ENCODE data around the gene GPD2.

GPD2 gene

DNA sequence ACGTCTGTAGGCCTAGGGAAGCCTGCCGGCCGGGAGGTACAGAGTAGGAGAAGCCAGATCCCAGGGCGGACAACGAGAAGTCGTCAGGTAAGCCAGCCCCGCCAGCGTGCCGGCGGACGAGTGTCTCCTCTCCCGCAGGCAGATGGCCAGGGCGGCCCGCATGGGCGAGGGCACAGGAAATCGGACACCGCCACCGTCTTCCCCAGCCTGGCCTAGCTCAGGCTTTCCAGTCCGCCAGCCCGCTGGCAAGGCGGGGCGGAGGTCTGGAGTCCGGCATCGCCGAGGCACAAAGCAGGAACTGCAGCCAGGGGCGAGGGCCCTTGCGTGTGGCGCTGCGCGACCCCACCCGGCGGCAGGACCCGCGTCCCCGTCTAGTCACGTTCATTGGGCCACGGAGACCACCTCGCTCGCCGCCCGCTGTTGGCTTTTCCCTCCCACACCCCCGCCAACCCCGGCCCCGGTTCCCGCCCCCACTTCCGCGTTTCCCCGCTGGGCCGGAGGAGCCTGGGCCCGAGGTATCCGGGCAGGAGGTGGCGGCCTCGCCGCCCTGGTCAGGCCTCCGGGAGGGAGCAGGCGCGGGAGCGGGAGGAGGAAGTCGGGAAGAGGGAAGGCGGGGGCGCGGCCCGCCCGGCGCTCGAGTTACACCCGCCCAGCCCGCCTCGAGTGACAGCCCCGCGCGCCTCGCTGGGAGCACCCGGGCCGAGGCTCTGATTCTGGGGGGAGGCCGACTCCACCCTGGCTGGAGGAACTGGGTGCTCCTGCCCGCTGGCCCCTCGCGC lies at the start of gene GPD2:
TSS of gene GPD2 (plus strand) at position 662 of the 779 bp plus-strand sequence. CDS start 39,727 bp downstream, outside the sequence.
- Histone ChIP-seq H3K9me3 (ENCODE audit: control insufficient read depth, insufficient read depth, low read length) (no peaks in the 10 kb centered on the region), H3K4me1 (ENCODE audit: control insufficient read depth, insufficient read depth, low read length) (peaks cover 18% of the 10 kb centered on the region), H3K9ac (ENCODE audit: low read depth, low read length) (peak within 1 kb of the TSS; percentile 83), H3K36me3 (ENCODE audit: control insufficient read depth, insufficient read depth, low read length) (no peaks in the 10 kb centered on the region), H3K27me3 (ENCODE audit: control insufficient read depth, insufficient read depth, low read length) (no peaks in the 10 kb centered on the region), H3K4me3 (ENCODE audit: low read depth, low read length) (peak within 1 kb of the TSS; percentile 82)

DNA sequence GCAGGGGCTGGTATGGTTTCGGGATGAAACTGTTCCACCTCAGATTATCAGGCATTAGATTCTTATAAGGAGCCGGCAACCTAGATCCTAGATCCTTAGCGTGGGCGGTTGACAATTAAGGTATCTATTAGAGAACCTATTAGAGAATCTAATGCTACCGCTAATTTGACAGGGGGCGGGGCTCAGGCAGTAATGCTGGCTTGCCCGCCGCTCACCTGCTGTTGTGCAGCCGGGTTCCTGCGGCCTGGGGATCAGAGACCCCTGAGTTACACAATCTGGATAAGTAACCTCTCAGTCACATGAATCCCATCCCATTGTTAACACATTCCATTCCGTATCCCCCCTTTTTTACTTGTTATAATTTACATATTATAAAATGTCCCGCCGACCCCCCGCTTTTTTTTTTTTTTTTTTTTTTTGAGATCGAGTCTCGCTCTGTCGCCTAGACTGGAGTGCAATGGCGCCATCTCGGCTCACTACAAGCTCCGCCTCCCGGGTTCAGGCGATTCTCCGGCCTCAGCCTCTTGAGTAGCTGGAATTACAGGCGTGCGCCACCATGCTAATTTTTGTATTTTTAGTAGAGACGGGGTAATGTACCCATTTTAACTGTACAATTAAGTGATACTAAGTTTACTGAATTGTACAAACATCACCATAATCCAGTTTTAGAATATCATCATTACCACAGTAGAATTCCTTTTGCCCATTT lies 42.0 kb upstream of the GPD2 start:
- Histone ChIP-seq H3K9me3 (ENCODE audit: control insufficient read depth, insufficient read depth, low read length) (no peaks in the 10 kb centered on the region), H3K4me3 (ENCODE audit: low read depth, low read length) (peak overlapping the region; percentile 18), H3K9ac (ENCODE audit: low read depth, low read length) (no peak overlapping the region), H3K36me3 (ENCODE audit: control insufficient read depth, insufficient read depth, low read length) (no peaks in the 10 kb centered on the region), H3K27me3 (ENCODE audit: control insufficient read depth, insufficient read depth, low read length) (peaks cover 11% of the 10 kb centered on the region), H3K4me1 (ENCODE audit: control insufficient read depth, insufficient read depth, low read length) (no peaks in the 10 kb centered on the region)

DNA sequence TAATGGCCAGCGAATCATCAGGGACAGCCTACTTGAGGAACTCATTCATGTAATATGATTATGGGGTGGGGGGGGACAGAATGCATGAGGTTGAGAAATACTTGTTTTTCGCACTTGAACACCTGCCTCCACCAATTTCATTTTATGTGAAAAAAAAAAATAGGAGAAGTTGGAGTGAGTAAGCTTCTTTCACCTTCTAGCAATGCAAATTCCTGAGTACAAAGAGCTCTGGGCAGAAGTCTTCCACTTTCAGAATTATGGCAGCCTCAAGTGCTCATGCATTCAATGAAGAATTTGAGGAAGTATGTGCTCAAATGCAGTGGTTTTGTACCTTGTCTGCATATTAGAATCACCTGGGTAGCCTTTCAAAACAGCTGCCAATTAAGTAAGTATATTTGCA lies 40.1 kb upstream of the GPD2 start:
- Histone ChIP-seq H3K4me1 (ENCODE audit: control insufficient read depth, insufficient read depth, low read length) (peaks cover 3% of the 10 kb centered on the region), H3K9ac (ENCODE audit: low read depth, low read length) (no peak overlapping the region), H3K4me3 (ENCODE audit: low read depth, low read length) (no peak overlapping the region), H3K36me3 (ENCODE audit: control insufficient read depth, insufficient read depth, low read length) (no peaks in the 10 kb centered on the region), H3K27me3 (ENCODE audit: control insufficient read depth, insufficient read depth, low read length) (peaks cover 20% of the 10 kb centered on the region), H3K9me3 (ENCODE audit: control insufficient read depth, insufficient read depth, low read length) (no peaks in the 10 kb centered on the region)

DNA sequence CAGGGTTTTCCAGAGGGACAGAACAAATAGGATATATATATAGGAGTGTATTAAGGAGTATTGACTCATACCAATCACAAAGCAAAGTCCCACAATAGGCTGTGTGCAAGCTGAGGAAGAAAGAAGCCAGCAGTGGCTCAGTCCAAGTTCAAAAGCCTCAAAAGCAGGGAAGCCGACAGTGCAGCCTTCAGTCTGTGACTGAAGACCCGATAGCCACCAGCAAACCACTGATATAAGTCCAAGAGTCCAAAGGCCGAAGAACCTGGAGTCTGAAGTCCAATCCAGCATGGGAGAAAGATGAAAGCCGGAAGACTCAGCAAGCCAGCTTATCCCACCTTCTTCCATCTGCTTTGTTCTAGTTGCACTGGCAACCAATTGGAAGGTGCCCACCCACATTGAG lies 39.0 kb upstream of the GPD2 start:
- Histone ChIP-seq H3K4me3 (ENCODE audit: low read depth, low read length) (no peak overlapping the region), H3K36me3 (ENCODE audit: control insufficient read depth, insufficient read depth, low read length) (no peaks in the 10 kb centered on the region), H3K27me3 (ENCODE audit: control insufficient read depth, insufficient read depth, low read length) (peaks cover 20% of the 10 kb centered on the region), H3K9me3 (ENCODE audit: control insufficient read depth, insufficient read depth, low read length) (no peaks in the 10 kb centered on the region), H3K4me1 (ENCODE audit: control insufficient read depth, insufficient read depth, low read length) (peaks cover 3% of the 10 kb centered on the region), H3K9ac (ENCODE audit: low read depth, low read length) (no peak overlapping the region)

DNA sequence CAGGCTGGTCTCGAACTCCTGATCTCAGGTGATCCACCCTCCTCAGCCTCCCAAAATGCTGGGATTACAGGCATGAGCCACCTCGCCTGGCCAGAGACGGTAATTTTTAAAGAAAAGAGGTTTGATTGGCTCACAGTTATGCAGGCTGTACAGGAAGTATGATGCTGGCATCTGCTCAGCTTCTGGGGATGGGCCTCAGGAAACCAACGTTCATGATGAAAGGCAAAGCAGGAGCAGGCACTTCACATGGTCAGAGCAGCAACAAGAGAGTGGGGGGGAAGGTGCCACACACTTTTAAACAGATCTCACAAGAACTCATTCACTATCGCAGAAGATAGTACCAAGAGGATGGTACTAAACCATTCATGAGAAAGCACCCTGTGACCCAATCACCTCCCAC lies 38.0 kb upstream of the GPD2 start:
- no peak overlapping the region for H3K9ac ChIP-seq (ENCODE audit: low read depth, low read length)
- no peaks in the 10 kb centered on the region for H3K9me3 ChIP-seq (ENCODE audit: control insufficient read depth, insufficient read depth, low read length)
- H3K4me1 ChIP-seq (ENCODE audit: control insufficient read depth, insufficient read depth, low read length) = peaks cover 3% of the 10 kb centered on the region
- H3K36me3 ChIP-seq (ENCODE audit: control insufficient read depth, insufficient read depth, low read length) = no peaks in the 10 kb centered on the region
- no peak overlapping the region for H3K4me3 ChIP-seq (ENCODE audit: low read depth, low read length)
- H3K27me3 ChIP-seq (ENCODE audit: control insufficient read depth, insufficient read depth, low read length) = peaks cover 20% of the 10 kb centered on the region

DNA sequence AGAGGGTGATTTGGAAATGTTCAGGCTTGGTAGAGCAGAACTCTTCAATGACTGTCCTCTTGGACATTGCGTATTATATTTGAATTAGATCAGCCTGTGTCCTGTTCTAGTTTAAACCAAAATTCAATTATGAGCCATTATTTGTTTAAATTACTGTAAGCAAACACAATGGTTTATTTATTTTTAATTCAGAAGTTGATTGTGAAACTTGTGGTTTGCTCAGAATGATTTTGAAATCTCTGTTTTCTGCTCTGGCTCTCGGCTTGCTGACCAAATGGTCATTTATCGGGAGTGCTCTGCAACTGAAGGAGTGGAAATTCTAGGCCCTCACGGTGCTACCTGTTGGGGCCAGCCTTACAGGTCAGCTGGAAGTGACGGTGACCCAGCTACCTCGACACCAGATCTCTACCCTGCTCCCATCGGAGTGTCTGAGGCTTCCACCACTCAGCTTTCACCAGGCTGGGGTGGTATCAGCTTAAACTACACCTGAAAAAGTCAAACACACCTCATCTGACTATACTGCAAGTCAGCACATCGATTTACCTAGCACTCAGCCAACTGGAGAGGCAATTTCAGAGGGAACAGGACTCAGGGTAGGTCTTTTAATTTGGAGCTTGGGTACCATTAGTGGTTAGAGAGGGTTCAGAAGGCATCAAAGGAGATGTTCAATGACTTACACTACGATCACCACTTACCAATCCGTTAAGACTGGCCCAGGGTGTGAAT lies 36.8 kb upstream of the GPD2 start:
- Histone ChIP-seq H3K9ac (ENCODE audit: low read depth, low read length) (no peak overlapping the region), H3K9me3 (ENCODE audit: control insufficient read depth, insufficient read depth, low read length) (no peaks in the 10 kb centered on the region), H3K36me3 (ENCODE audit: control insufficient read depth, insufficient read depth, low read length) (no peaks in the 10 kb centered on the region), H3K27me3 (ENCODE audit: control insufficient read depth, insufficient read depth, low read length) (peaks cover 20% of the 10 kb centered on the region), H3K4me3 (ENCODE audit: low read depth, low read length) (peak overlapping the region; percentile 80), H3K4me1 (ENCODE audit: control insufficient read depth, insufficient read depth, low read length) (peaks cover 3% of the 10 kb centered on the region)

DNA sequence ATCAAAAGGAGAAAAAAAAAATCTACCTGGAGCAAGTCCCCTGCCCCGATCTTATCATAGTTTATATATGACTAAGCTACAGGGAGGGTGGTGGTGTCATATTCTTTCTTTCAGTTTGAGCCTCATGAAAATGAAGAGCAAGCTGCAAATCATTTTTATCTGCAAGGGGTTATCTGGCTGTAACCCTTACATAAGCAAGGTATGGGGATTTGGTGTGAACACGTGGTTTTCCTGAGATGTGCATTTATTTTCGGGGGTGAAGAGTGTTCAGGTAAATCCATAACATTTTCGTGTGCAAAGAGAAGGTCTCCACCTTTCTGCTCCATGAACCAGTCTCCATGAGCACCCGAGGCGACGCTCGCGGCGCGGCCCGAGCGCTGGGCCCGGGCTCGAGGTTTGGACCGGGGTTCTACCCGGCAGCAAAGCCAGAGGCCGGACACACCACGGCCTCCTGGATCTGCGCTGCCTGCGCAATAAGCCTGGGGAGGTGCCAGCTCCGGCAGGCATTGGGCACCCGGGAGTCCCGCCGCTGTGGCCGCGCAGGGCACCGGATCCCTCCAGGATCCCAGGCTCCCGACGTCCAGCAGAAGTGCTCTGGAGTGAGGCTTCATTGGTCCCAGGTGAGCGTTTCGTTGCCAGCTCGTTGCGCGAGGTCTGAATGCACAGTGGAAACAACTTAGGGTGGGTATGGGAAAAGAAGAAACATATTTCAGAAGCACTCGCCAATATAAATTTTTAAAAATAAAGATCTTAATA lies 36.1 kb upstream of the GPD2 start:
- Histone ChIP-seq H3K36me3 (ENCODE audit: control insufficient read depth, insufficient read depth, low read length) (no peaks in the 10 kb centered on the region), H3K9ac (ENCODE audit: low read depth, low read length) (peak overlapping the region; percentile 56), H3K4me1 (ENCODE audit: control insufficient read depth, insufficient read depth, low read length) (peaks cover 3% of the 10 kb centered on the region), H3K4me3 (ENCODE audit: low read depth, low read length) (peak overlapping the region; percentile 80), H3K9me3 (ENCODE audit: control insufficient read depth, insufficient read depth, low read length) (no peaks in the 10 kb centered on the region), H3K27me3 (ENCODE audit: control insufficient read depth, insufficient read depth, low read length) (peaks cover 20% of the 10 kb centered on the region)

DNA sequence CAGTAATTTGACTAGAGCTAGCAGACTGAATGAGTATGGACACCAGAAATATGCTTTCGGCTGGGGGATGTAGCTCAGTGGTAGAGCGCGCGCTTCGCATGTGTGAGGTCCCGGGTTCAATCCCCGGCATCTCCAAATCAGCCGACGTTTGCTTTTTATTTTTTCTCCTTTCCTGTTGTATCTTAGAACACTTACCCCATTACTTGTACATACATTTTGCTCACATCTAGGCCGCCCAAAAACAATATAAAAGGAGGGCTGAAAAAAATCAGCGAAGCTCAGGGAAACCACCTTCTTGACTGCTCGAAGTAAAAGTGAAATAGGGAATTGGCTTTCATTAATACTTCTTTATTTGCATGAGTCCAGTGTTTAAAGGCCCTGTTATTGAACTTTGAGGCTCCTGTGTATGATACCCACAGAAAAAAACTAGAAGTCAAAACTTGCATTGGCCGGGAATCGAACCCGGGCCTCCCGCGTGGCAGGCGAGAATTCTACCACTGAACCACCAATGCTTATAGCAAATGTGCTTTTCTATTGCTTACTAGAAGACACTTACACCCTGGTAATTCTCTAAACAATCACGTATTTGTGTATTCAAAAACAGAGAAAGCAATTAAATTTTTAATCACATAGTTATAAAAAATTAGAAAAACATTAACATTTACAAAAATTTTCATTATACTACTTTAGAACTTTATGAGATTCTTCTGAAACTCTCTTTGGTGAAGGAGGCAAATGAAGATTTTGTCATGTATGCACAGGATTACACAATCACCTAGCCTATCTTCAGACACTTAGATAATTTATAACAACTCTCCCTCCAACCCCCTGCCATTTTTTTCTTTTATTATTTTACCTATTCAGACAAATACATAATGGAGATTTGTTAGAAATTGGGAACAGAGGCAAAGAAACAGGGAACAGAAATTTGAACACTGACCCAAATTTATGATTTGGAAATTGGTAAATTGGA lies 35.2 kb upstream of the GPD2 start:
- Histone ChIP-seq H3K9ac (ENCODE audit: low read depth, low read length) (peak overlapping the region; percentile 83), H3K4me1 (ENCODE audit: control insufficient read depth, insufficient read depth, low read length) (peaks cover 3% of the 10 kb centered on the region), H3K9me3 (ENCODE audit: control insufficient read depth, insufficient read depth, low read length) (no peaks in the 10 kb centered on the region), H3K36me3 (ENCODE audit: control insufficient read depth, insufficient read depth, low read length) (no peaks in the 10 kb centered on the region), H3K4me3 (ENCODE audit: low read depth, low read length) (peak overlapping the region; percentile 80), H3K27me3 (ENCODE audit: control insufficient read depth, insufficient read depth, low read length) (peaks cover 20% of the 10 kb centered on the region)

DNA sequence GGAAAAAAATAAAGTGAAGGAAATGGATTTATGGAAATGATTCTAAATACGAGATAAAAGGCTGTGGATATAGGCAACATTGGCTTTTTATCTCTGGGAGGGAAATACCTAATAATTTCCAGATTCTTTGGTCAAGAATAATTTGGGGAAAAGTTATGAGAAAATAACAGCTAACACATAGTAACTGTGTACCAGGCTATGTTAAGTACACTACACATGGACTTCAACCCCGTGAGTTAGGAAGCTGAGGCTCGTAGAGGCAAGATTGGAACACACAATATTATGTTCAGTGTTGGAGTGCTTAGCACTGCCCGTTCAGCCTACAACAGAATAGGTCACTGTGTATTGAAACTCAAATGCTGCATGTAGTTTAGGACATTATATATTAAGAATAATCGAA lies 34.3 kb upstream of the GPD2 start:
- Histone ChIP-seq H3K4me3 (ENCODE audit: low read depth, low read length) (no peak overlapping the region), H3K36me3 (ENCODE audit: control insufficient read depth, insufficient read depth, low read length) (no peaks in the 10 kb centered on the region), H3K4me1 (ENCODE audit: control insufficient read depth, insufficient read depth, low read length) (peaks cover 3% of the 10 kb centered on the region), H3K9ac (ENCODE audit: low read depth, low read length) (no peak overlapping the region), H3K27me3 (ENCODE audit: control insufficient read depth, insufficient read depth, low read length) (peaks cover 20% of the 10 kb centered on the region), H3K9me3 (ENCODE audit: control insufficient read depth, insufficient read depth, low read length) (no peaks in the 10 kb centered on the region)

DNA sequence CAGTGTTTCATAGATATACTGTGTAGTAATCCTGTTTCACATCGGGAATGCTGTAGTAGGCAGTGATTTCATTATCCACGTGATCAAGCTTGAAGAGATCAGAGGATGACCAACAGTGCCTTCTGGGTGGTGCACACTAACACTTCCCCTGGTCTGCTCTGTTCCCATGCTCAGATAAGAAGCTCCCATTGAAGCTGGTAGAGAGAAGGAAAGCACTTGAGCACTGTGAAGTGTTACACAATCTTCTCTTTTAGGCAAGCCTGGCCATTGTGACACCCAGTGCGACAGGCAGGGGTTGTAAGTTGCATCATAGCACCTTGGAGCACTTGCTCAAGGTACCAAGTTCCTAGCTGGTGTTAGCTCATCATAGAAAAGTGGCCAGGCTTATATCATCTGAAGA lies 30.6 kb upstream of the GPD2 start:
- no peaks in the 10 kb centered on the region for H3K27me3 ChIP-seq (ENCODE audit: control insufficient read depth, insufficient read depth, low read length)
- no peaks in the 10 kb centered on the region for H3K9me3 ChIP-seq (ENCODE audit: control insufficient read depth, insufficient read depth, low read length)
- no peak overlapping the region for H3K9ac ChIP-seq (ENCODE audit: low read depth, low read length)
- H3K36me3 ChIP-seq (ENCODE audit: control insufficient read depth, insufficient read depth, low read length) = no peaks in the 10 kb centered on the region
- no peak overlapping the region for H3K4me3 ChIP-seq (ENCODE audit: low read depth, low read length)
- no peaks in the 10 kb centered on the region for H3K4me1 ChIP-seq (ENCODE audit: control insufficient read depth, insufficient read depth, low read length)
